Neural cell (in vitro differentiated cells): ENCODE data around the gene B3GALT6.

Experiments used
- EZH2 ChIP-seq: fragments of 200-600, 300-800 bp; shearing (Covaris generic), sonication (generic); IDR thresholded peaks from 2 replicates; pipeline ENCODE4 v1.6.1; 2014; ENCODE audit warnings: antibody characterized with exemption, low read length, borderline replicate concordance, mild to moderate bottlenecking; ENCODE audit not compliant: insufficient read depth, poor library complexity, severe bottlenecking
- TF ChIP-seq, protein P1 (sequence below): fragments of 450-650 bp; IDR thresholded peaks from 2 replicates; pipeline ENCODE4 v1.5.1; 2014; ENCODE audit warnings: antibody characterized with exemption, mild to moderate bottlenecking, moderate library complexity; ENCODE audit not compliant: poor library complexity, severe bottlenecking

DNA sequence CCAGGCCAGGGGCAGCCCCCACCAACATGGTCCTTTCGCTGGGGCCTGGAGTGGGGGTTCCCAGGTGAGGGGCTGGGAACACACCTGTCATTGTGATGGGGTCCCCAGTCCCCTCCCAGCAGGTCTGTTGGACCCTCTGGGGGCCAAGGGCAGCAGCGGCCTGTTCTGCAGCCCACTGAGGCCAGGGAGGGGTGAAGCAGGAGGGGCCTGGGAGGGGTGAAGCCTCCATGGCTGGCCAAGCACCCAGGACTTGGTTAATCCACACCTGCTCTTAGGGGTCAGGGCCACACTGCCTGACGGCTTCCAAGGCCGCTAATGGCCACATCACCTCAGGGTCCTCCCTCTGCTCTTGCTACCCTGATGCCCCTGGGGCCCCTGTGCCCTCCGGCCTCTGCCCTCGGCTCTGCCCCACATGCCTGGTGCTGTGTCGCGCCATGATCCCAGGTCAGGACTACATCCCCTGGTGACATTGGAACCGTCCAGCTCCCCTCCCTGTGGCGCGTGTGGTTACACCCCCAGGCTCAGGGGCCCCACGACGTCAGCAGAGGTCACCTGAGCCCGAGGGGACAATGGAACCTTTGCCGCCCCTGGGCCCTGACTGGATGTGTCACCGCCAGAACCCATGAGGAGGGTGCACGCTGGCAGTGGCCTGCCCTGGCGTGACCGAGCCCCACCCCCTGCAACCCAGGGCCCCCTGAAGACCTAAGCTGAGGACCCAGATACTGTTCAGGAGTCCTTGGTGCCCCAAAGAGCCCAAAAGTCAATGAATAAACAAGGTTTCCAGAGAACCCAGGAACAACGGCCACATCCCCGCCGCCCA, 32.7 kb upstream of the B3GALT6 start:
- TF ChIP-seq, protein P1, sequence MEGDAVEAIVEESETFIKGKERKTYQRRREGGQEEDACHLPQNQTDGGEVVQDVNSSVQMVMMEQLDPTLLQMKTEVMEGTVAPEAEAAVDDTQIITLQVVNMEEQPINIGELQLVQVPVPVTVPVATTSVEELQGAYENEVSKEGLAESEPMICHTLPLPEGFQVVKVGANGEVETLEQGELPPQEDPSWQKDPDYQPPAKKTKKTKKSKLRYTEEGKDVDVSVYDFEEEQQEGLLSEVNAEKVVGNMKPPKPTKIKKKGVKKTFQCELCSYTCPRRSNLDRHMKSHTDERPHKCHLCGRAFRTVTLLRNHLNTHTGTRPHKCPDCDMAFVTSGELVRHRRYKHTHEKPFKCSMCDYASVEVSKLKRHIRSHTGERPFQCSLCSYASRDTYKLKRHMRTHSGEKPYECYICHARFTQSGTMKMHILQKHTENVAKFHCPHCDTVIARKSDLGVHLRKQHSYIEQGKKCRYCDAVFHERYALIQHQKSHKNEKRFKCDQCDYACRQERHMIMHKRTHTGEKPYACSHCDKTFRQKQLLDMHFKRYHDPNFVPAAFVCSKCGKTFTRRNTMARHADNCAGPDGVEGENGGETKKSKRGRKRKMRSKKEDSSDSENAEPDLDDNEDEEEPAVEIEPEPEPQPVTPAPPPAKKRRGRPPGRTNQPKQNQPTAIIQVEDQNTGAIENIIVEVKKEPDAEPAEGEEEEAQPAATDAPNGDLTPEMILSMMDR = no peak
- no peak for TF ChIP-seq EZH2
